Measurements from ENCODE around the gene PTPRN2. TPM values are rescaled to one million over a fixed set of nuclear protein-coding genes. Genes with fewer than 3 reads are reported as not detected.
"Not testable (repeated sequence)": the region's sequence is repeated elsewhere in the genome, so short reads cannot be mapped to it uniquely, and the experiment has no call there.

Gene PTPRN2
- total and polyA plus RNA-seq, 5 experiments from 2014 or later, result 0.69 to 1.5 (median 0.99) TPM

GRCh38 chr7:158538156-158538946, 49.3 kb downstream of the PTPRN2 start:
- no peak for ATAC-seq
- DNase-seq, result no peak
- POLR2A ChIA-PET, result no interaction called here
- Mint-ChIP-seq H3K36me3 (no peaks in the 10 kb centered on the region), H3K27me3 (peaks cover 0 to 1% (median 0%) of the 10 kb centered on the region in 5 donors), H3K4me1 (peaks cover 6 to 12% (median 9%) of the 10 kb centered on the region in 4 donors), H3K27ac (peak overlapping the region in 1 of 10 donors; percentile 81), H3K9me3 (peaks cover 0 to 8% (median 2%) of the 10 kb centered on the region in 9 donors), H3K4me3 (no peak overlapping the region)

DNA sequence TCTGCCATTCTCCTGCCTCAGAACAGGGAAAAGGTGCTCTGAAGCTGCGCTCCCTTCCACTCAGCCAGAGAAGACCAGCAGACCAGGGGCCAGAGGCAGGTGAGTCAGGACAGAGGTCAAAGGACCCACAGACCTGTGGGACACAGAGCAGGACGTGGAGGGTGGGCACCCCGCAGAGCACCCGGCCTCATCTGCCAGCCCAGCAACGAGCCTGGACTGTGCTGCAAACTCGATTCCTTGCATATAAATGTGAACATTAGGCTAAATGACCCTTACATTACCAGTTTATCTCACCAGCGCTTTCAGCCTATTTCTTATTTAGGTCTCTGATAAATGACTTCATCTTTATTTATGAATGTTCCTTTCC, 50.1 kb downstream of the PTPRN2 start:
- no peak overlapping the region for H3K4me3 Mint-ChIP-seq
- POLR2A ChIA-PET, result no interaction called here
- no peaks in the 10 kb centered on the region for H3K36me3 Mint-ChIP-seq
- H3K27me3 Mint-ChIP-seq, result peaks cover 0 to 7% (median 4%) of the 10 kb centered on the region in 5 donors
- ATAC-seq (no peak), DNase-seq (no peak)
- peaks cover 0 to 8% (median 2%) of the 10 kb centered on the region in 9 donors for H3K9me3 Mint-ChIP-seq
- peaks cover 6 to 12% (median 9%) of the 10 kb centered on the region in 4 donors for H3K4me1 Mint-ChIP-seq
- H3K27ac Mint-ChIP-seq, result no peak overlapping the region

GRCh38 chr7:158536871-158537515, 50.6 kb downstream of the PTPRN2 start:
- no peaks in the 10 kb centered on the region for H3K36me3 Mint-ChIP-seq
- H3K27me3 Mint-ChIP-seq, result peaks cover 0 to 12% (median 4%) of the 10 kb centered on the region in 5 donors
- peaks cover 6 to 12% (median 9%) of the 10 kb centered on the region in 4 donors for H3K4me1 Mint-ChIP-seq
- no peak overlapping the region for H3K27ac Mint-ChIP-seq
- ATAC-seq (no peak), DNase-seq (no peak)
- peaks cover 0 to 8% (median 2%) of the 10 kb centered on the region in 9 donors for H3K9me3 Mint-ChIP-seq
- no peak overlapping the region for H3K4me3 Mint-ChIP-seq
- POLR2A ChIA-PET, result no interaction called here

DNA sequence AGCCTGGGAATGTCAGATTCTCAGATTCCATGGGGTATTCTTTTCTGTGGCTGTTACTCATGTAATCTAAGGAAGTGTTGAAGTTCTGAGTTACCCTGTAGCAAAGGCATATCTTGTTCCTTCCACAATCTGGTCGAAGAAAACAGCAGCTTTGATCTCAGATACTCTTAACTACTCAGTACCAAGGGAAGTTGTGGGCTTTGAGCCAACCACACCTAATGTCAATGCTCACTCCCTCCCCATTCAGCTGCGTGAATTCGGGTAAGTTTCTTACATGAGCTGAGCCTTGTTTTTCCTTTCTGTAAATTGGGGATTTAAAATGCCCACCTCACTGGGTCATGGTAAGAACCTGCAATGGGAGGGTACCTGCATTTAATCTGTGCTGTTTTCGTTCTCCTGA, 52.5 kb downstream of the PTPRN2 start:
- H3K4me3 Mint-ChIP-seq, result no peak overlapping the region
- POLR2A ChIA-PET, result no interaction called here
- H3K9me3 Mint-ChIP-seq, result peaks cover 0 to 8% (median 2%) of the 10 kb centered on the region in 9 donors
- peaks cover 0 to 12% (median 4%) of the 10 kb centered on the region in 5 donors for H3K27me3 Mint-ChIP-seq
- ATAC-seq (no peak), DNase-seq (no peak)
- H3K4me1 Mint-ChIP-seq, result peaks cover 0 to 2% (median under 1%) of the 10 kb centered on the region in 4 donors
- H3K36me3 Mint-ChIP-seq, result no peaks in the 10 kb centered on the region
- H3K27ac Mint-ChIP-seq, result no peak overlapping the region

GRCh38 chr7:158534598-158534997, 53.0 kb downstream of the PTPRN2 start:
- ATAC-seq (no peak), DNase-seq (no peak)
- no peaks in the 10 kb centered on the region for H3K36me3 Mint-ChIP-seq
- H3K4me1 Mint-ChIP-seq, result peaks cover 0 to 2% (median under 1%) of the 10 kb centered on the region in 4 donors
- peak overlapping the region in 1 of 10 donors; percentile 38 for H3K4me3 Mint-ChIP-seq
- no peak overlapping the region for H3K27ac Mint-ChIP-seq
- H3K27me3 Mint-ChIP-seq, result peaks cover 0 to 12% (median 4%) of the 10 kb centered on the region in 5 donors
- POLR2A ChIA-PET, result no interaction called here
- peaks cover 0 to 8% (median 2%) of the 10 kb centered on the region in 9 donors for H3K9me3 Mint-ChIP-seq

DNA sequence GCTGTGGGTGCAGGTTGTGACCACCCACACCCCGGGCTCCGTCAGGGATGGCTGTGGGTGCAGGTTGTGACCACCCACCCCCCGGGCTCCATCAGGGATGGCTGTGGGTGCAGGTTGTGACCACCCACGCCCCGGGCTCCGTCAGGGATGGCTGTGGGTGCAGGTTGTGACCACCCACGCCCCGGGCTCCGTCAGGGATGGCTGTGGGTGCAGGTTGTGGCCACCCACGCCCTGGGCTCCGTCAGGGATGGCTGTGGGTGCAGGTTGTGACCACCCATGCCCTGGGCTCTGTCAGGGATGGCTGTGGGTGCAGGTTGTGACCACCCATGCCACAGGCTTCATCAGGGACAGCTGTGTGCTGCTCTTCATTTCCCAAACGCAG, 53.5 kb downstream of the PTPRN2 start:
- peaks cover 0 to 12% (median 4%) of the 10 kb centered on the region in 5 donors for H3K27me3 Mint-ChIP-seq
- H3K4me3 Mint-ChIP-seq, ATAC-seq, H3K27ac Mint-ChIP-seq, H3K9me3 Mint-ChIP-seq, H3K4me1 Mint-ChIP-seq, POLR2A ChIA-PET, H3K36me3 Mint-ChIP-seq, DNase-seq: not testable (repeated sequence)

DNA sequence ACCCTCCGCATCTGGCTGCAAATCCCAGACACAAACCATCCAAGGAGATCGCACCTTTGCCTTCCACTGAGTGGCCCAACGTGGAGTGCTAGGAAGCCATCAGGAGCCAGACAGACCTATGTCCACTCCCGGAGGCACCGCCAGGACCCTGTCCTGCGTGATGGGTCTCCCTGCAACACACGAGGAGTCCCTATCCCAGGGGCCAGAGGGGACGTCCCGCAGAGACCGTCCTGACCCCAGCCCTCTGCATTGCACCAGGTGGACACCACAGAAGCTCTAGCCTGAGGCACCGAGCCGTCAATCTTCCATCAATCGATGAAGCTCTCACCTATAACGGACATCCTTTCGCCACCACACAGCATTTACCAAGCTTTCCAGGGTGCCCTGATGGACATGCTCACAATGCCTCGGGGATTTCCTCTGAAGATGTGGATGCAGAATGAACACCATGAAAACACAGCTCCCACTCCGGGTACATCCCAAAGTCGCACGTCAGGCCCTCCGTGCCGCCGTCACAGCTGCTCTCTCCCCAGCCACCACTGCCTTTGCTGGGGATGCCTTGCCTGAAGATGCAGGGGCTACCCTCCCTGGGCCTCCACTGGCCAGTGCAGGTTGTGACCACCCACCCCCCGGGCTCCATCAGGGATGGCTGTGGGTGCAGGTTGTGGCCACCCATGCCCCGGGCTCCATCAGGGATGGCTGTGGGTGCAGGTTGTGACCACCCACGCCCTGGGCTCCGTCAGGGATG, 54.1 kb downstream of the PTPRN2 start:
- ATAC-seq, result no peak
- POLR2A ChIA-PET, result no interaction called here
- DNase-seq, result no peak
- H3K27me3 Mint-ChIP-seq, result peaks cover 0 to 12% (median 4%) of the 10 kb centered on the region in 5 donors
- no peak overlapping the region for H3K27ac Mint-ChIP-seq
- H3K9me3 Mint-ChIP-seq, result peaks cover 0 to 8% (median 2%) of the 10 kb centered on the region in 9 donors
- no peaks in the 10 kb centered on the region for H3K36me3 Mint-ChIP-seq
- no peak overlapping the region for H3K4me3 Mint-ChIP-seq
- peaks cover 0 to 2% (median under 1%) of the 10 kb centered on the region in 4 donors for H3K4me1 Mint-ChIP-seq

DNA sequence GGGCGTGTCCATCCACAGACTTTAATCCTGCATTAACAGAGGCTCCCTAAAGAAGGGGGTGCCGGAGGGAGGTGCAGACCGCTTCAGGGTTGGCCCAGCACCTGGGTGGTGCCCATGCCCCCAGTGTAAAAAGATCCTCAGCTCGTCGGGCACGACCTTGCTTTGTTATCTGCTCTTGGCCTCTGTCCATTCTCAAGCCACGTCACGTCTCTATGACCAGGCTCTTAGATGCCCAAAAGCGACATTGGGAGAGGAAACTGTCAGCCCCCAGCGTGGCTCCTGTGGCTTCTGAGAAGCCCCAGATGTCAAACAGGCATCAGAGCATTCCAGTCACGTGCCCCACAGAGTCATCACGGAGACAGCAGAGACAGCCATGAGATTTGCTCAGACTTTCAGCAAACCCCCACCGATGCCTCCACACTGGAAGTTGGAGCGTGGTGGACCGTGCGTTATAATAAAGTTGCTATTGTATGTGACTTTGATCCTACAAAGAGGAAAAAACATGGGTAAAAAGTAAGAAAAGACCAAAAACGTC, 55.5 kb downstream of the PTPRN2 start:
- Mint-ChIP-seq H3K4me1 (peaks cover 0 to 2% (median under 1%) of the 10 kb centered on the region in 4 donors), H3K27ac (no peak overlapping the region), H3K36me3 (no peaks in the 10 kb centered on the region), H3K9me3 (peaks cover 0 to 8% (median 2%) of the 10 kb centered on the region in 9 donors), H3K4me3 (no peak overlapping the region), H3K27me3 (peaks cover 0 to 12% (median 4%) of the 10 kb centered on the region in 5 donors)
- DNase-seq (no peak), ATAC-seq (no peak)
- POLR2A ChIA-PET, result no interaction called here

DNA sequence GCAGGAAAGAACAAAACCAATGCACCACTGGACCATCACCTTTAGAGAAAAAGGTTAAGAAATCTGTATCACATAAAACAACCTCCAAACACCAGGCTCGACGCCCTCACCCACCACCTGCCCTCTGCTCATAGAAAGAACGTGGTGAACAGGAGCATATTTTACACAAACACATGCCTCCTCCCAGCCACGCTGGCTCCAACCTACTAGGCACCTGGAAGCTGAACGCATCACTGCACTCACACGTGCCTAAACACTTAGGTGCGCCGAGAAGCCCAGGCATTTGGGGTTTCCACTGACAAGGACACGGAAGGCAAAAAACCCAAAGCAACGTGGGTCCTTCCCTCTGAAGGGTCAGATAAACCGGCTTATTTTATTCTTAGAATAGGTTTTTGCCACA, 56.0 kb downstream of the PTPRN2 start:
- no peaks in the 10 kb centered on the region for H3K36me3 Mint-ChIP-seq
- POLR2A ChIA-PET, result no interaction called here
- no peak for DNase-seq
- peaks cover 0 to 2% (median 0%) of the 10 kb centered on the region in 4 donors for H3K4me1 Mint-ChIP-seq
- H3K9me3 Mint-ChIP-seq, result peaks cover 0 to 8% (median 2%) of the 10 kb centered on the region in 9 donors
- ATAC-seq, result no peak
- no peak overlapping the region for H3K27ac Mint-ChIP-seq
- peaks cover 0 to 13% (median 4%) of the 10 kb centered on the region in 5 donors for H3K27me3 Mint-ChIP-seq
- H3K4me3 Mint-ChIP-seq, result no peak overlapping the region

- ATAC-seq, result no peak
- POLR2A ChIA-PET, result interaction anchor here (0.6 kb wide), 1 partner anchor 1022 kb away, joined by 5 read pairs; no protein-coding TSS in a partner anchor
- peaks cover 0 to 2% (median 0%) of the 10 kb centered on the region in 4 donors for H3K4me1 Mint-ChIP-seq
- DNase-seq, result no peak
- peaks cover 0 to 8% (median 2%) of the 10 kb centered on the region in 9 donors for H3K9me3 Mint-ChIP-seq
- no peak overlapping the region for H3K4me3 Mint-ChIP-seq
- no peaks in the 10 kb centered on the region for H3K36me3 Mint-ChIP-seq
- peaks cover 0 to 19% (median 4%) of the 10 kb centered on the region in 5 donors for H3K27me3 Mint-ChIP-seq
- no peak overlapping the region for H3K27ac Mint-ChIP-seq
Measured at GRCh38 chr7:158530800-158531609, 56.6 kb downstream of the PTPRN2 start.

GRCh38 chr7:158529181-158530096, 58.2 kb downstream of the PTPRN2 start:
- Mint-ChIP-seq H3K4me3 (no peak overlapping the region), H3K27me3 (peaks cover 0 to 26% (median 7%) of the 10 kb centered on the region in 5 donors), H3K9me3 (peaks cover 0 to 4% (median 0%) of the 10 kb centered on the region in 9 donors), H3K4me1 (peaks cover 0 to under 1% (median 0%) of the 10 kb centered on the region in 4 donors), H3K27ac (no peak overlapping the region), H3K36me3 (no peaks in the 10 kb centered on the region)
- POLR2A ChIA-PET, result no interaction called here
- DNase-seq, result no peak
- ATAC-seq, result no peak

Measured in naive thymus-derived CD8-positive, alpha-beta T cell (primary cell).